Measurements from ENCODE around the gene INPP5K. TPM values are rescaled to one million over a fixed set of nuclear protein-coding genes. Genes with fewer than 3 reads are reported as not detected.

INPP5K gene
- total RNA-seq, 4 donors from 2014 or later: 60.9 to 163 (median 64.7) TPM

GRCh38 chr17:1470755-1471462 is 45.5 kb downstream of the INPP5K start:
- no peaks in the 10 kb centered on the region for H3K27me3 ChIP-seq
- no peak overlapping the region for H3K27ac ChIP-seq
- peaks cover 0 to 3% (median 0%) of the 10 kb centered on the region in 4 donors for H3K4me1 ChIP-seq
- TF ChIP-seq CTCF (IDR thresholded peaks at IDR 0.05): no peak
- no peak for TF ChIP-seq POLR2A (IDR thresholded peaks at IDR 0.05)
- DNase-seq: no peak
- H3K4me3 ChIP-seq: no peak overlapping the region
- no peaks in the 10 kb centered on the region for H3K9me3 ChIP-seq
- H3K36me3 ChIP-seq: peaks cover 0 to 92% (median 0%) of the 10 kb centered on the region in 3 donors

- Histone ChIP-seq H3K27me3 (no peaks in the 10 kb centered on the region), H3K4me1 (peaks cover 0 to 3% (median 0%) of the 10 kb centered on the region in 4 donors), H3K36me3 (peaks cover 0 to 92% (median 0%) of the 10 kb centered on the region in 3 donors), H3K9me3 (no peaks in the 10 kb centered on the region), H3K4me3 (no peak overlapping the region), H3K27ac (no peak overlapping the region)
- TF ChIP-seq CTCF (IDR thresholded peaks at IDR 0.05) (no peak), POLR2A (IDR thresholded peaks at IDR 0.05) (no peak)
- DNase-seq: no peak
Measured at GRCh38 chr17:1470071-1470754, 46.2 kb downstream of the INPP5K start.

GRCh38 chr17:1469231-1469852 is 47.1 kb downstream of the INPP5K start:
- H3K36me3 ChIP-seq: peaks cover 0 to 92% (median 0%) of the 10 kb centered on the region in 3 donors
- H3K9me3 ChIP-seq: no peaks in the 10 kb centered on the region
- no peak overlapping the region for H3K27ac ChIP-seq
- no peaks in the 10 kb centered on the region for H3K4me1 ChIP-seq
- no peaks in the 10 kb centered on the region for H3K27me3 ChIP-seq
- H3K4me3 ChIP-seq: no peak overlapping the region
- no peak for TF ChIP-seq CTCF (IDR thresholded peaks at IDR 0.05)
- no peak for DNase-seq

- Histone ChIP-seq H3K27ac (no peak overlapping the region), H3K4me1 (peaks cover 0 to 6% (median 6%) of the 10 kb centered on the region in 4 donors), H3K9me3 (no peaks in the 10 kb centered on the region), H3K4me3 (no peak overlapping the region), H3K36me3 (peaks cover 0 to 91% (median 0%) of the 10 kb centered on the region in 3 donors), H3K27me3 (no peaks in the 10 kb centered on the region)
- peak in 1 of 3 donors; percentile 73 for DNase-seq
- no peak for TF ChIP-seq POLR2A (IDR thresholded peaks at IDR 0.05)
- no peak for TF ChIP-seq CTCF (IDR thresholded peaks at IDR 0.05)
Measured at GRCh38 chr17:1467898-1468492, 48.4 kb downstream of the INPP5K start.

GRCh38 chr17:1467258-1467657 is 49.2 kb downstream of the INPP5K start:
- Histone ChIP-seq H3K4me3 (no peak overlapping the region), H3K36me3 (peaks cover 0 to 83% (median 0%) of the 10 kb centered on the region in 3 donors), H3K27me3 (no peaks in the 10 kb centered on the region), H3K4me1 (peaks cover 0 to 14% (median 11%) of the 10 kb centered on the region in 4 donors), H3K27ac (no peak overlapping the region), H3K9me3 (no peaks in the 10 kb centered on the region)
- TF ChIP-seq POLR2A (IDR thresholded peaks at IDR 0.05) (no peak), CTCF (IDR thresholded peaks at IDR 0.05) (no peak)
- DNase-seq: no peak
